GM12801 (cell line): ENCODE results near the gene HASPIN.

Source experiments
- CTCF ChIP-seq: IDR thresholded peaks from one replicate; pipeline ENCODE4 v1.5.1; 2011; ENCODE audit warnings: control low read depth; ENCODE audit not compliant: insufficient read length; ENCODE audit errors: extremely low read depth

The HASPIN gene

GRCh38 chr17:3773511-3773910 is 49.8 kb downstream of the HASPIN start:
- no peak for TF ChIP-seq CTCF

- TF ChIP-seq CTCF: no peak
Observed at GRCh38 chr17:3773966-3774365, 50.3 kb downstream of the HASPIN start.
